ENCODE measurements around the gene RIMBP2.

The RIMBP2 gene

GRCh38 chr12:130710733-130711080, 5.4 kb downstream of the RIMBP2 start:
- H3K9me3 ChIP-seq (replicated peaks; ENCODE audit: insufficient read depth, low read length): no peaks in the 10 kb centered on the region
- H3F3A ChIP-seq (ENCODE audit: insufficient read depth, low read length): no peaks in the 10 kb centered on the region
- TF ChIP-seq CTCF (IDR thresholded peaks at IDR 0.05; ENCODE audit: low read length) (no peak), EZH2 (optimal IDR thresholded peaks at IDR 0.05; ENCODE audit: low read depth, low read length) (no peak), EZH2phosphoT487 (IDR thresholded peaks at IDR 0.05; ENCODE audit: low read length) (no peak)
- H4K20me1 ChIP-seq (ENCODE audit: insufficient read depth, low read length): no peaks in the 10 kb centered on the region
- no peak overlapping the region for H3K9ac ChIP-seq (ENCODE audit: low read length)
- H3K79me2 ChIP-seq (ENCODE audit: low read length): no peaks in the 10 kb centered on the region
- no peaks in the 10 kb centered on the region for H3K27me3 ChIP-seq (replicated peaks; ENCODE audit: insufficient read depth, low read length)
- H3K9me2 ChIP-seq (replicated peaks; ENCODE audit: insufficient read depth, low read length): no peaks in the 10 kb centered on the region
- H3K27ac ChIP-seq (ENCODE audit: low read length): no peak overlapping the region
- H3K4me3 ChIP-seq (ENCODE audit: low read length): no peak overlapping the region
- H3K4me2 ChIP-seq (ENCODE audit: low read depth, low read length): no peak overlapping the region
- no peak for DNase-seq
- H3K4me1 ChIP-seq (ENCODE audit: low read length): no peaks in the 10 kb centered on the region
- H2AFZ ChIP-seq (ENCODE audit: low read length): no peak overlapping the region
- no peaks in the 10 kb centered on the region for H3K36me3 ChIP-seq (replicated peaks; ENCODE audit: insufficient read depth, low read length)

GRCh38 chr12:130709971-130710732, 5.9 kb downstream of the RIMBP2 start:
- Histone ChIP-seq H3K4me2 (ENCODE audit: low read depth, low read length) (no peak overlapping the region), H2AFZ (ENCODE audit: low read length) (no peak overlapping the region)

GRCh38 chr12:130709151-130709970, 6.7 kb downstream of the RIMBP2 start:
- Histone ChIP-seq H4K20me1 (ENCODE audit: insufficient read depth, low read length) (no peaks in the 10 kb centered on the region), H3K9ac (ENCODE audit: low read length) (no peak overlapping the region), H3K27ac (ENCODE audit: low read length) (no peak overlapping the region), H3K9me2 (replicated peaks; ENCODE audit: insufficient read depth, low read length) (no peaks in the 10 kb centered on the region), H2AFZ (ENCODE audit: low read length) (no peak overlapping the region), H3K9me3 (replicated peaks; ENCODE audit: insufficient read depth, low read length) (no peaks in the 10 kb centered on the region), H3K4me1 (ENCODE audit: low read length) (no peaks in the 10 kb centered on the region), H3F3A (ENCODE audit: insufficient read depth, low read length) (no peaks in the 10 kb centered on the region), H3K36me3 (replicated peaks; ENCODE audit: insufficient read depth, low read length) (no peaks in the 10 kb centered on the region), H3K4me3 (ENCODE audit: low read length) (no peak overlapping the region), H3K79me2 (ENCODE audit: low read length) (no peaks in the 10 kb centered on the region), H3K4me2 (ENCODE audit: low read depth, low read length) (no peak overlapping the region), H3K27me3 (replicated peaks; ENCODE audit: insufficient read depth, low read length) (no peaks in the 10 kb centered on the region)
- TF ChIP-seq EZH2phosphoT487 (IDR thresholded peaks at IDR 0.05; ENCODE audit: low read length): no peak
- no peak for TF ChIP-seq EZH2 (optimal IDR thresholded peaks at IDR 0.05; ENCODE audit: low read depth, low read length)
- TF ChIP-seq CTCF (IDR thresholded peaks at IDR 0.05; ENCODE audit: low read length): no peak
- no peak for DNase-seq

More at GRCh38 chr12:130709971-130710732, 5.9 kb downstream of the RIMBP2 start:
- Histone ChIP-seq H3K9ac (ENCODE audit: low read length) (no peak overlapping the region), H3K79me2 (ENCODE audit: low read length) (no peaks in the 10 kb centered on the region), H3K27me3 (replicated peaks; ENCODE audit: insufficient read depth, low read length) (no peaks in the 10 kb centered on the region), H3K9me2 (replicated peaks; ENCODE audit: insufficient read depth, low read length) (no peaks in the 10 kb centered on the region), H3K36me3 (replicated peaks; ENCODE audit: insufficient read depth, low read length) (no peaks in the 10 kb centered on the region), H4K20me1 (ENCODE audit: insufficient read depth, low read length) (no peaks in the 10 kb centered on the region), H3K9me3 (replicated peaks; ENCODE audit: insufficient read depth, low read length) (no peaks in the 10 kb centered on the region), H3K4me1 (ENCODE audit: low read length) (no peaks in the 10 kb centered on the region), H3F3A (ENCODE audit: insufficient read depth, low read length) (no peaks in the 10 kb centered on the region), H3K4me3 (ENCODE audit: low read length) (no peak overlapping the region), H3K27ac (ENCODE audit: low read length) (no peak overlapping the region)
- no peak for TF ChIP-seq CTCF (IDR thresholded peaks at IDR 0.05; ENCODE audit: low read length)
- DNase-seq: no peak
